ENCODE results near the gene RYR3.

- TF ChIP-seq POLR2AphosphoS5 (IDR thresholded peaks at IDR 0.05): no peak
- TF ChIP-seq CTCF (IDR thresholded peaks at IDR 0.05): no peak
Measured at GRCh38 chr15:33844186-33844585, 533.4 kb downstream of the RYR3 start.

Data from esophagus muscularis mucosa (tissue), 3 donors.